ENCODE data around the gene GLRA2.
A peak's percentile ranks its signal among the peaks of the same experiment; 100 is the strongest.

GRCh38 chrX:14697451-14697850 lies 168.1 kb downstream of the GLRA2 start:
- TF ChIP-seq CTCF (conservative IDR thresholded peaks at IDR 0.05 in 1 of 2, IDR thresholded peaks at IDR 0.05 in 1 of 2; ENCODE audit: extremely low read depth in 1 of 2, insufficient read depth in 1 of 2, low read depth in 1 of 2, low read length in 2 of 2) = peak; percentile 75 to 84
- TF ChIP-seq EZH2 (IDR thresholded peaks at IDR 0.05; ENCODE audit: borderline replicate concordance, low read length) = no peak

All from mammary epithelial cell (primary cell).